NB4 (cell line): ENCODE results near the gene FCRL2.

Source experiments
- CTCF ChIP-seq: IDR thresholded peaks from one replicate; pipeline ENCODE4 v1.5.1; 2012; ENCODE audit warnings: low read depth, low read length
- MAX ChIP-seq: IDR thresholded peaks from 2 replicates; pipeline ENCODE4 v1.6.1; 2011; ENCODE audit warnings: low read depth, low read length
- MYC ChIP-seq: IDR thresholded peaks from 2 replicates; pipeline ENCODE4 v1.6.1; 2011; ENCODE audit warnings: low read depth, low read length
- POLR2A ChIP-seq: IDR thresholded peaks from 2 replicates; pipeline ENCODE4 v1.6.1; 2011; ENCODE audit warnings: mild to moderate bottlenecking; ENCODE audit not compliant: insufficient read length; ENCODE audit errors: extremely low read depth

- no peak for TF ChIP-seq POLR2A
- TF ChIP-seq CTCF, result no peak
- TF ChIP-seq MYC, result no peak
- no peak for TF ChIP-seq MAX
Observed at GRCh38 chr1:157766792-157767191, 10.1 kb downstream of the FCRL2 start.
